ENCODE data around the gene SDHB. TPM values are rescaled to one million over a fixed set of nuclear protein-coding genes. Genes with fewer than 3 reads are reported as not detected.

The SDHB gene
- total RNA-seq, 1 experiment from 2014 or later: 307 TPM

- no peak for DNase-seq (ENCODE audit: low read depth)
Observed at GRCh38 chr1:16969057-16969611, 84.7 kb downstream of the SDHB start.

Other genes with a start within 250 kb of the SDHB start
- not detected in 2 replicates for gene RNU1-2, start 158.1 kb downstream of the SDHB start, total RNA-seq (2014; rRNA removed; shearing (Covaris generic))
- gene CROCC, start 132.1 kb downstream of the SDHB start, total RNA-seq (2014; rRNA removed; shearing (Covaris generic)): 4.6 and 4.8 TPM in 2 replicates
- 0.12 TPM in 1 of 2 replicates, not detected in the other for gene MFAP2, start 73.4 kb downstream of the SDHB start, total RNA-seq (2014; rRNA removed; shearing (Covaris generic))
- gene ATP13A2, start 42.1 kb downstream of the SDHB start, total RNA-seq (2014; rRNA removed; shearing (Covaris generic)): 18.3 and 36.3 TPM in 2 replicates
- 0.12 and 1.3 TPM in 2 replicates for gene PADI2, start 65.4 kb upstream of the SDHB start, total RNA-seq (2014; rRNA removed; shearing (Covaris generic))
- 1.1 and 1.7 TPM in 2 replicates for gene PADI1, start 151.1 kb upstream of the SDHB start, total RNA-seq (2014; rRNA removed; shearing (Covaris generic))
- gene PADI3, start 195.1 kb upstream of the SDHB start, total RNA-seq (2014; rRNA removed; shearing (Covaris generic)): 2.1 and 5.3 TPM in 2 replicates

Measured in M059J (cell line).